Neuronal stem cell (in vitro differentiated cells): ENCODE data around the gene FKBP6.
"Not testable (repeated sequence)": the region's sequence is repeated elsewhere in the genome, so short reads cannot be mapped to it uniquely, and the experiment has no call there.

Experiments used
- DNase-seq: peaks from one replicate; pipeline ENCODE4 v3.0.0-alpha.2; 2013; ENCODE audit warnings: low spot score
- H2AFZ ChIP-seq: one replicate; pipeline ENCODE4 v1.6.1; 2013; ENCODE audit warnings: mild to moderate bottlenecking, low read length, inconsistent platforms
- H2AK5ac ChIP-seq: 2 replicates; pipeline ENCODE4 v1.6.1; 2013; ENCODE audit warnings: low read depth, mild to moderate bottlenecking, inconsistent platforms, low read length, moderate library complexity, mixed read lengths
- H2BK120ac ChIP-seq: 2 replicates; pipeline ENCODE4 v1.6.1; 2013; ENCODE audit warnings: low read depth, mild to moderate bottlenecking, inconsistent platforms, low read length, moderate library complexity, mixed read lengths
- H2BK12ac ChIP-seq: one replicate; pipeline ENCODE4 v1.6.1; 2013; ENCODE audit warnings: low read length, inconsistent platforms
- H2BK15ac ChIP-seq: 2 replicates; pipeline ENCODE4 v1.6.1; 2013; ENCODE audit warnings: mild to moderate bottlenecking, low read length, inconsistent platforms, mixed read lengths
- H2BK5ac ChIP-seq: one replicate; pipeline ENCODE4 v1.6.1; 2013; ENCODE audit warnings: inconsistent platforms, mild to moderate bottlenecking, low read length, moderate library complexity
- H3K14ac ChIP-seq: one replicate; pipeline ENCODE4 v1.6.1; 2013; ENCODE audit warnings: low read length, inconsistent platforms
- H3K18ac ChIP-seq: 2 replicates; pipeline ENCODE4 v1.6.1; 2013; ENCODE audit warnings: low read length, inconsistent platforms
- H3K23ac ChIP-seq: 2 replicates; pipeline ENCODE4 v1.6.1; 2013; ENCODE audit warnings: low read depth, mild to moderate bottlenecking, mixed read lengths, low read length, inconsistent platforms; ENCODE audit not compliant: poor library complexity
- H3K27ac ChIP-seq: replicated peaks from 3 replicates; pipeline ENCODE4 v1.5.1; 2013; ENCODE audit warnings: low read length, inconsistent platforms
- H3K27me3 ChIP-seq, 3 experiments: 2 replicates each; pipeline ENCODE4 v1.6.1; 2013; ENCODE audit warnings: low read length in 3 of 3, mild to moderate bottlenecking in 2 of 3, inconsistent platforms in 1 of 3, low read depth in 1 of 3, mixed read lengths in 1 of 3, moderate library complexity in 1 of 3; ENCODE audit not compliant: control insufficient read depth in 3 of 3, insufficient read depth in 3 of 3
- H3K36me3 ChIP-seq, 2 donors: replicated peaks in 1 of 2; 2 replicates each; pipeline ENCODE4 v1.6.1; 2013; ENCODE audit warnings: low read length in 2 of 2; ENCODE audit not compliant: control insufficient read depth in 2 of 2, insufficient read depth in 2 of 2
- H3K4ac ChIP-seq: 2 replicates; pipeline ENCODE4 v1.6.1; 2013; ENCODE audit warnings: inconsistent platforms, mild to moderate bottlenecking, low read length, moderate library complexity
- H3K4me1 ChIP-seq, 2 donors: 1 replicate in 1 of 2; 2 replicates in 1 of 2; pipeline ENCODE4 v1.6.1; 2013; ENCODE audit warnings: low read length in 2 of 2, low read depth in 1 of 2; ENCODE audit not compliant: control insufficient read depth in 2 of 2, insufficient read depth in 1 of 2
- H3K4me2 ChIP-seq: one replicate; pipeline ENCODE4 v1.6.1; 2013; ENCODE audit warnings: mild to moderate bottlenecking, low read length, inconsistent platforms; ENCODE audit not compliant: insufficient read depth, poor library complexity, severe bottlenecking
- H3K4me3 ChIP-seq, 2 donors: 2 replicates each; pipeline ENCODE4 v1.5.1; 2013; ENCODE audit warnings: low read length in 2 of 2, mild to moderate bottlenecking in 2 of 2, inconsistent platforms in 1 of 2, moderate library complexity in 1 of 2
- H3K79me1 ChIP-seq: one replicate; pipeline ENCODE4 v1.6.1; 2013; ENCODE audit warnings: low read depth, mild to moderate bottlenecking, inconsistent platforms, low read length, moderate library complexity
- H3K9ac ChIP-seq: one replicate; pipeline ENCODE4 v1.6.1; 2013; ENCODE audit warnings: mild to moderate bottlenecking, low read depth, low read length, inconsistent platforms; ENCODE audit not compliant: poor library complexity
- H3K9me3 ChIP-seq, 2 donors: replicated peaks in 1 of 2; 2 replicates each; pipeline versions ENCODE3 to v1.6.1; 2013; ENCODE audit warnings: low read length in 2 of 2, mild to moderate bottlenecking in 2 of 2, inconsistent platforms in 1 of 2, low read depth in 1 of 2, mixed read lengths in 1 of 2, moderate library complexity in 1 of 2; ENCODE audit not compliant: control insufficient read depth in 2 of 2, insufficient read depth in 1 of 2
- H4K8ac ChIP-seq: one replicate; pipeline ENCODE4 v1.6.1; 2013; ENCODE audit warnings: low read depth, mild to moderate bottlenecking, inconsistent platforms, low read length, moderate library complexity
- H4K91ac ChIP-seq: one replicate; pipeline ENCODE4 v1.6.1; 2013; ENCODE audit warnings: low read length, low read depth, mild to moderate bottlenecking, inconsistent platforms; ENCODE audit not compliant: poor library complexity
- WGBS, 2 donors: extraction: QIAGEN DNeasy Blood & Tissue Kit; methylation state at CpG; one replicate each; pipeline ENCODE4 v1.1.7; 2013; ENCODE audit warnings: missing lambda C conversion rate in 2 of 2, mixed read lengths in 1 of 2; ENCODE audit not compliant: insufficient read length in 2 of 2, insufficient replicate concordance in 1 of 2; ENCODE audit errors: extremely low coverage in 2 of 2; 5-methylcytosine and 5-hydroxymethylcytosine counted together

Gene FKBP6

DNA sequence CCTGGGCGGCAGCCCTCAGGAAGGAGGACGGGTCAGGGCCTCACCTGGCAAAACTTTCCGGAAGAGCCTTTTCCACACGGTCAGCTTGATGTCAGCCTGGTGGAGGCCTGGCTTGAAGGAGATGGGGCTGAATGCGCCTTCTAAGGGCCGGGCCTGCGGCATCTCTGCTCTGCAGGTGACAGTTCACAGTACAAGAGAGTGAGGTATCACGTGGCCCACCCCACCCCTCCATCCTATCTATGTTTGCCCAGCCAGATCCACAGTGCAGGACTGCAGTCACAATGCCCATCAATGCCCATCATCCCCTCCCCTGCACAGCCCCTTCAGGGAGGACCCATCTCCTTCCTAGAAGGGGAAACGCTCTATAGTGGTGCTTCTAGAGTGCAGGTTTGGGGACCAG, 11.4 kb upstream of the FKBP6 start:
- no peak overlapping the region for H3K4me3 ChIP-seq
- H3K4ac ChIP-seq = no peak overlapping the region
- peak overlapping the region; percentile 59 for H3K14ac ChIP-seq
- H3K4me2 ChIP-seq = no peak overlapping the region
- WGBS, 2 donors = no CpG with 5 or more reads among the region's 9 CpGs
- H2AFZ ChIP-seq = no peak overlapping the region
- no peaks in the 10 kb centered on the region for H3K27me3 ChIP-seq
- no peak overlapping the region for H3K18ac ChIP-seq
- peak overlapping the region; percentile 41 for H2BK12ac ChIP-seq
- H2BK120ac ChIP-seq = no peak overlapping the region
- H2AK5ac ChIP-seq = no peak overlapping the region
- no peak overlapping the region for H3K23ac ChIP-seq
- no peak overlapping the region for H4K8ac ChIP-seq
- H3K36me3 ChIP-seq = no peaks in the 10 kb centered on the region
- H3K9me3 ChIP-seq = no peaks in the 10 kb centered on the region
- no peaks in the 10 kb centered on the region for H3K4me1 ChIP-seq
- H4K91ac ChIP-seq = no peak overlapping the region
- no peak overlapping the region for H2BK5ac ChIP-seq
- no peak overlapping the region for H2BK15ac ChIP-seq
- H3K9ac ChIP-seq = no peak overlapping the region
- no peak overlapping the region for H3K27ac ChIP-seq
- no peak for DNase-seq
- peaks cover 8% of the 10 kb centered on the region for H3K79me1 ChIP-seq

DNA sequence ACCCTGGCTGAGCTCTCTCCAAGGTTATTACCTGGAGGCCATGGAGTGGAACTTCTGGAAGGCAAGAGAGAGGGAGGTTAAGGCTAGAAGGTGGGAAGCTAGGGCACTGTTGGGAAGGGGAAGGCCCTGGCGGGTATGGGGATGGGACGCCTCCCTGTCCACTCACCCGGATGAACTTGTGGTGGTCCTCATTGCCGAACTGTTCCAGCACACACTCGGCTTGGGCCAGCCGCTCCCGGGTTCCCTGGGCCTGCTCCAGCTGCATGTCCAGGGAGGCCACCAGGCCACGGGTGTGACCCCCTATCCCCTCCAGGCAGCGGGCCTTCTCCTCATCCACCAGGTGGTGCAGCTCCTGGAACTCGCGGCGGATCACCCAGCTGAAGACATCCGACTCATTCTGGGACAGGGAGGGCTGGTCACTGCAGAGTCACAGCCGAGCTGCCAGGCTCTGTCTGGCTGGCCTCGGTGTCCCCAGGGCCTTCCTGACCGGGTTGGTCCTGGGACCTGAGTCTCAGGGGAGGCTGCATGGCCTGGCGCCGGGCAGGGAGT, 9.2 kb upstream of the FKBP6 start:
- not testable (repeated sequence) for H3K27me3 ChIP-seq, H3K23ac ChIP-seq, DNase-seq, H3K27ac ChIP-seq, H3K36me3 ChIP-seq, H3K4me2 ChIP-seq, H3K79me1 ChIP-seq, H2BK5ac ChIP-seq, H2BK120ac ChIP-seq, H2BK15ac ChIP-seq, H2BK12ac ChIP-seq, H3K4me1 ChIP-seq, H3K4me3 ChIP-seq, H3K14ac ChIP-seq, H4K8ac ChIP-seq, H2AK5ac ChIP-seq, H4K91ac ChIP-seq, H3K9me3 ChIP-seq, H3K9ac ChIP-seq, H3K4ac ChIP-seq, H2AFZ ChIP-seq, H3K18ac ChIP-seq
- WGBS, 2 donors = no CpG with 5 or more reads among the region's 18 CpGs

DNA sequence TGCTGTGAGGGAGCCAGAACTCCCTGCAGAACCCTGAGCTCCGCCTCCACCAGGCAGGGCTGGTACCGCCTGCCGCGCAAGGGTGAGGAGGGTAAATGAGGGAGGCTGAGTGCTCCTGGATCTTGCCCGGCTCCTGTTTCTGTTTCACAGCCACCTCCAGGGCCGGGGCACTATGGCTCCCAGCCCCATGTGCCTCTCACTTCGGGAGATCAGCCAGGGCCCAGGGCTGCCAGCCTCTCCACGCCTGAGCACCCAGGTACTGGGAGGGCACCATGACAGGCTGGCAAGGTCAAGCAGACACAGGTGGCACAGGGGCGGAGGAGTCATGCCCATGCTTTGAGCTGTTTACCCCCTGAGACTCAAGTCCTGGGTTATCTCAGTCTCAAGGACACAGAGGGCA, 8.4 kb upstream of the FKBP6 start:
- H2BK120ac ChIP-seq, H3K27ac ChIP-seq, H3K14ac ChIP-seq, H2AK5ac ChIP-seq, H3K4me2 ChIP-seq, H3K36me3 ChIP-seq, DNase-seq, H3K27me3 ChIP-seq, H4K8ac ChIP-seq, H3K4me3 ChIP-seq, H3K9me3 ChIP-seq, H2BK12ac ChIP-seq, H3K79me1 ChIP-seq, H3K9ac ChIP-seq, H2BK5ac ChIP-seq, H3K4ac ChIP-seq, H2AFZ ChIP-seq, H2BK15ac ChIP-seq, H4K91ac ChIP-seq, H3K23ac ChIP-seq, H3K4me1 ChIP-seq: not testable (repeated sequence)
- peak overlapping the region; percentile 38 for H3K18ac ChIP-seq
- no CpG with 5 or more reads among the region's 9 CpGs for WGBS, 2 donors

DNA sequence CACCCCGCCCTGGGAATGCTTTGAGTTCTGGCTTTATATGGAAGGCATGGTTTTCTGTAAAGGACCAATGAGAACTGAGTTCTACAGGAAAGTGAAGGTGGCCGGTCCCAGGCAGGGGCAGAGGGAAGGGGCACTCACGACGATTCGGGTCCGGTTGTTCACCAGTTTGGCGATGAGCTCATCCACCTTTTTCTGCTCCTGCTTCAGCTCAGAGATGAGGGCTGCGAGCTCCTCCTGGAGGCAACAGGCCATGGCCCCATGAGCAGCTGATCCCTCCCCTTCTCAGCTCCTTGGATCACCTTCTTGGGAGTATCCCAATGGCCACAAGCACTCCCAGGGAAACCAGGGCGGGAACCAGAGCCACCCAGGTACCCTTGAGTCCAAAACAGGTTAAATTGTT, 8.0 kb upstream of the FKBP6 start:
- not testable (repeated sequence) for H3K4me1 ChIP-seq, H3K23ac ChIP-seq, H2BK120ac ChIP-seq, H3K27ac ChIP-seq, H3K4me3 ChIP-seq, H4K8ac ChIP-seq, DNase-seq, H3K18ac ChIP-seq, H2BK12ac ChIP-seq, H3K4ac ChIP-seq, H3K27me3 ChIP-seq, H4K91ac ChIP-seq, H2AK5ac ChIP-seq, H3K14ac ChIP-seq, H3K9ac ChIP-seq, H2AFZ ChIP-seq, H3K9me3 ChIP-seq, H2BK5ac ChIP-seq, H2BK15ac ChIP-seq, H3K4me2 ChIP-seq, H3K79me1 ChIP-seq, H3K36me3 ChIP-seq
- no CpG with 5 or more reads among the region's 9 CpGs for WGBS, 2 donors
